ENCODE data around the gene TNFAIP8.

- TF ChIP-seq POLR2A (IDR thresholded peaks at IDR 0.05; ENCODE audit: low read depth, low read length) (no peak), POLR2AphosphoS5 (IDR thresholded peaks at IDR 0.05; ENCODE audit: low read depth, low read length) (no peak)
Measured at GRCh38 chr5:119362714-119363113, 6.9 kb downstream of the TNFAIP8 start.
